K562 (cell line): ENCODE data around the gene PHF21A. TPM values are rescaled to one million over a fixed set of nuclear protein-coding genes. Genes with fewer than 3 reads are reported as not detected.

Experiments used
- BRD4 ChIP-seq: fragments of 200-600 bp; sonication (generic); IDR thresholded peaks from 2 replicates; pipeline ENCODE4 v1.6.1; 2017; ENCODE audit warnings: inconsistent platforms
- CREB1 ChIP-seq, 2 experiments: sonication (generic) in 1 of 2; formaldehyde crosslinking in 1 of 2; IDR thresholded peaks; 2 replicates each; pipeline versions ENCODE4 v1.6.1 to v1.8.0; 2012 to 2022; ENCODE audit warnings: inconsistent platforms in 1 of 2, mild to moderate bottlenecking in 1 of 2, missing genetic modification reagents in 1 of 2, moderate library complexity in 1 of 2
- CREB5 ChIP-seq: fragments of 250-450 bp; sonication (Bioruptor Pico); IDR thresholded peaks from 2 replicates; pipeline ENCODE4 v1.5.0; 2020; ENCODE audit warnings: mild to moderate bottlenecking
- GABPA ChIP-seq: fragments of 200-800 bp; sonication (Bioruptor generic); conservative IDR thresholded peaks from 2 replicates; pipeline ENCODE4 v1.6.1; 2016; ENCODE audit warnings: low read depth, missing genetic modification characterization, missing compliant biosample characterization
- HCFC1 ChIP-seq: IDR thresholded peaks from 2 replicates; pipeline ENCODE4 v1.6.1; 2012; ENCODE audit warnings: low read depth, low read length, improper control_type of control experiment
- HDAC8 ChIP-seq: fragments of 450-650 bp; IDR thresholded peaks from 2 replicates; pipeline ENCODE4 v1.6.1; 2016; ENCODE audit warnings: mild to moderate bottlenecking, missing genetic modification characterization, moderate library complexity, missing compliant biosample characterization
- MAZ ChIP-seq, 2 experiments: fragments of 450-650 bp in 1 of 2; sonication (generic) in 1 of 2; formaldehyde crosslinking; IDR thresholded peaks in 1 of 2; conservative IDR thresholded peaks in 1 of 2; 2 replicates each; pipeline versions ENCODE4 v1.4.0 to v1.5.0; 2020; ENCODE audit warnings: mild to moderate bottlenecking in 1 of 2, missing genetic modification reagents in 1 of 2
- POLR2B ChIP-seq: fragments of 450-650 bp; IDR thresholded peaks from 2 replicates; pipeline ENCODE4 v1.6.1; 2018; ENCODE audit warnings: low read depth; ENCODE audit not compliant: partially characterized antibody
- SUPT5H ChIP-seq: fragments of 450-650 bp; IDR thresholded peaks from 2 replicates; pipeline ENCODE4 v1.6.1; 2016
- TEAD2 ChIP-seq: fragments of 450-650 bp; IDR thresholded peaks from 2 replicates; pipeline ENCODE4 v1.6.1; 2016; ENCODE audit warnings: missing genetic modification characterization, control low read depth, missing compliant biosample characterization
- TOE1 ChIP-seq, 2 experiments: fragments of 450-650 bp in 1 of 2; sonication (generic) in 1 of 2; formaldehyde crosslinking in 1 of 2; IDR thresholded peaks; 2 replicates each; pipeline versions ENCODE4 v1.7.1 to v1.8.0; 2016 to 2022; ENCODE audit warnings: borderline replicate concordance in 2 of 2, mild to moderate bottlenecking in 2 of 2, antibody characterized with exemption in 1 of 2, inconsistent platforms in 1 of 2, low read depth in 1 of 2, missing genetic modification reagents in 1 of 2, moderate library complexity in 1 of 2
- ZBTB11 ChIP-seq, 3 experiments: fragments of 200-800 bp in 1 of 3; fragments of 250-450 bp in 1 of 3; fragments of 450-650 bp in 1 of 3; sonication (Bioruptor Pico) in 1 of 3; sonication (Bioruptor generic) in 1 of 3; formaldehyde crosslinking in 1 of 3; IDR thresholded peaks; 2 replicates each; pipeline versions ENCODE4 v1.6.1 to v1.8.0; 2016 to 2022; ENCODE audit warnings: mild to moderate bottlenecking in 2 of 3, missing genetic modification characterization in 2 of 3, missing compliant biosample characterization in 1 of 3, moderate library complexity in 1 of 3
- ZFP36 ChIP-seq: fragments of 150-350 bp; IDR thresholded peaks from 2 replicates; pipeline ENCODE4 v1.6.1; 2018; ENCODE audit warnings: low read length, low read depth; ENCODE audit not compliant: partially characterized antibody
- ZNF668 ChIP-seq: fragments of 250-450 bp; sonication (Bioruptor Pico); IDR thresholded peaks from 2 replicates; pipeline ENCODE4 v1.8.0; 2022; ENCODE audit warnings: mild to moderate bottlenecking, inconsistent platforms
- ZNF699 ChIP-seq: fragments of 250-450 bp; sonication (Bioruptor Pico); IDR thresholded peaks from 2 replicates; pipeline ENCODE4 v1.8.0; 2021; ENCODE audit warnings: mild to moderate bottlenecking, moderate library complexity; ENCODE audit not compliant: insufficient replicate concordance
- polyA plus RNA-seq, 8 experiments: library from polyadenylated mRNA; depleted of rRNA in 4 of 8; stranded (reverse) in 5 of 8; unstranded in 3 of 8; fragments of >200 nt; fragmentation: Nextera tagmentation in 2 of 8; fragmentation: Illumina TruSeq in 1 of 8; extraction: Ambion mirVana in 2 of 8; extraction: Trizol in 1 of 8; gene quantifications; 2 replicates each; pipeline versions ENCODE4 v1.2.1 to v1.2.3, GENCODE V29; 2011 to 2014; ENCODE audit warnings: inconsistent platforms in 1 of 8, missing spikeins in 1 of 8
- total RNA-seq, 7 experiments: library from RNA; depleted of rRNA in 6 of 7; stranded (reverse); fragments of >200 nt in 6 of 7; fragmentation: Illumina TruSeq in 2 of 7; extraction: Trizol in 2 of 7; gene quantifications; 2 replicates each; pipeline versions ENCODE4 v1.2.1 to v1.2.3, GENCODE V29; 2011 to 2021; ENCODE audit warnings: low replicate concordance in 1 of 7
- TF ChIP-seq, protein P1 (sequence below): fragments of 250-450 bp; sonication (Bioruptor Pico); IDR thresholded peaks from 2 replicates; pipeline ENCODE4 v1.9.0; 2021; ENCODE audit warnings: mild to moderate bottlenecking
- TF ChIP-seq, protein P2 (sequence below): sonication (generic); formaldehyde crosslinking; IDR thresholded peaks from 2 replicates; pipeline ENCODE4 v1.8.0; 2022; ENCODE audit warnings: missing genetic modification reagents, mild to moderate bottlenecking, borderline replicate concordance
- TF ChIP-seq, protein P3 (sequence below), 2 experiments: fragments of 450-650 bp; conservative IDR thresholded peaks; 2 replicates each; pipeline ENCODE4 v1.6.1; 2017; ENCODE audit warnings: mild to moderate bottlenecking in 2 of 2, moderate library complexity in 2 of 2

PHF21A gene
- total and polyA plus RNA-seq, 9 of the 15 experiments (the other 6 are each of a cell fraction or from before 2014, with no cell fraction given): 1.5 to 32.4 (median 10.7) TPM

- no peak for TF ChIP-seq TEAD2
- TF ChIP-seq SUPT5H: peak; percentile 84
- no peak for TF ChIP-seq HDAC8
- TF ChIP-seq ZNF699 (CRISPR knock-in tag): no peak
- TF ChIP-seq, protein P1, sequence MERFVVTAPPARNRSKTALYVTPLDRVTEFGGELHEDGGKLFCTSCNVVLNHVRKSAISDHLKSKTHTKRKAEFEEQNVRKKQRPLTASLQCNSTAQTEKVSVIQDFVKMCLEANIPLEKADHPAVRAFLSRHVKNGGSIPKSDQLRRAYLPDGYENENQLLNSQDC: no peak
- TF ChIP-seq MAZ (CRISPR knock-in tag; conservative IDR thresholded peaks at IDR 0.05 in 1 of 2, IDR thresholded peaks at IDR 0.05 in 1 of 2): peak; percentile 40 to 60; a peak in 3 of 4 replicates
- TF ChIP-seq CREB5 (CRISPR knock-in tag): no peak
- TF ChIP-seq HCFC1: peak; percentile 71
- peak; percentile 88 for TF ChIP-seq TOE1 (IDR thresholded peaks at IDR 0.05; ENCODE audit: borderline replicate concordance)
- no peak for TF ChIP-seq TOE1 (CRISPR knock-in tag; IDR thresholded peaks at IDR 0.05; ENCODE audit: borderline replicate concordance, low read depth)
- TF ChIP-seq POLR2B: peak; percentile 86
- no peak for TF ChIP-seq ZNF668 (CRISPR knock-in tag)
- TF ChIP-seq GABPA (tag): peak; percentile 99
- TF ChIP-seq, protein P2, sequence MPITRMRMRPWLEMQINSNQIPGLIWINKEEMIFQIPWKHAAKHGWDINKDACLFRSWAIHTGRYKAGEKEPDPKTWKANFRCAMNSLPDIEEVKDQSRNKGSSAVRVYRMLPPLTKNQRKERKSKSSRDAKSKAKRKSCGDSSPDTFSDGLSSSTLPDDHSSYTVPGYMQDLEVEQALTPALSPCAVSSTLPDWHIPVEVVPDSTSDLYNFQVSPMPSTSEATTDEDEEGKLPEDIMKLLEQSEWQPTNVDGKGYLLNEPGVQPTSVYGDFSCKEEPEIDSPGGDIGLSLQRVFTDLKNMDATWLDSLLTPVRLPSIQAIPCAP: no peak
- TF ChIP-seq, protein P3, sequence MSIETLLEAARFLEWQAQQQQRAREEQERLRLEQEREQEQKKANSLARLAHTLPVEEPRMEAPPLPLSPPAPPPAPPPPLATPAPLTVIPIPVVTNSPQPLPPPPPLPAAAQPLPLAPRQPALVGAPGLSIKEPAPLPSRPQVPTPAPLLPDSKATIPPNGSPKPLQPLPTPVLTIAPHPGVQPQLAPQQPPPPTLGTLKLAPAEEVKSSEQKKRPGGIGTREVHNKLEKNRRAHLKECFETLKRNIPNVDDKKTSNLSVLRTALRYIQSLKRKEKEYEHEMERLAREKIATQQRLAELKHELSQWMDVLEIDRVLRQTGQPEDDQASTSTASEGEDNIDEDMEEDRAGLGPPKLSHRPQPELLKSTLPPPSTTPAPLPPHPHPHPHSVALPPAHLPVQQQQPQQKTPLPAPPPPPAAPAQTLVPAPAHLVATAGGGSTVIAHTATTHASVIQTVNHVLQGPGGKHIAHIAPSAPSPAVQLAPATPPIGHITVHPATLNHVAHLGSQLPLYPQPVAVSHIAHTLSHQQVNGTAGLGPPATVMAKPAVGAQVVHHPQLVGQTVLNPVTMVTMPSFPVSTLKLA (conservative IDR thresholded peaks at IDR 0.05): peak; percentile 58 to 73; a peak in 3 of 4 replicates
- peak in 2 of 3 experiments; percentile 66 to 87; a peak in 4 of 6 replicates for TF ChIP-seq ZBTB11 (CRISPR knock-in tag; IDR thresholded peaks at IDR 0.05)
- TF ChIP-seq BRD4: no peak
- TF ChIP-seq CREB1 (IDR thresholded peaks at IDR 0.05): no peak
- TF ChIP-seq CREB1 (CRISPR knock-in tag; IDR thresholded peaks at IDR 0.05): 0 out of 2 replicates have a peak, but pooled peaks have one; percentile 51
- TF ChIP-seq ZFP36: no peak
Observed at GRCh38 chr11:45917623-45918330, 203.5 kb downstream of the PHF21A start, which contains the start of gene PEX16 (continued).
